ENCODE measurements around the gene PRPF39. TPM values are rescaled to one million over a fixed set of nuclear protein-coding genes. Genes with fewer than 3 reads are reported as not detected.

Gene PRPF39
- total and polyA plus RNA-seq, 10 of the 15 experiments (the other 5 are each of a cell fraction or from before 2014, with no cell fraction given) = 22.1 to 91.7 (median 36.9) TPM

DNA sequence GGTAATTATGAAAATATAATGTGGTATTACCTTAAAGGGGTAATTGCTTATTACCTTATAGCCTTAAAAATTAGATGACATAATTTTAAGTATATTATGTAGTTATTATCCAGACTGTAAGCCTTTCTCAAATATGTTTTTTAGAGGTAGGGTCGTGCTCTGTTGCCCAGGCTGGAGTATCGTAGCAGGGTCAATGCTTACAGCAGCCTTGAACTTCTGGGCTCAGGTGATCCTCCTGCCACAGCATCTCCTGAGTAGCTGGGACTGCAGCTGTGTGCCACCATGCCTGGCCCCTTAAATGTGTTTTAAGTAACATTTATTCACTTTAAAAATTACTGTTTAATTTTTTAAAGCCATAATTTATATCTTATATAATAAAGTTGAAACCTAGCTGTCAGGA lies 10.4 kb downstream of the PRPF39 start:
- H4K20me1 ChIP-seq (ENCODE audit: control insufficient read depth, insufficient read depth) = no peaks in the 10 kb centered on the region
- CTCF ChIA-PET = interaction anchor here (1.1 to 1.2 kb wide), 2 partner anchors 9 to 36 kb away, joined by 3 to 5 read pairs; no protein-coding TSS in a partner anchor
- H3K4me3 ChIP-seq = no peak overlapping the region
- no peak for DNase-seq (ENCODE audit: low read depth, low spot score)
- peaks cover 3 to 13% of the 10 kb centered on the region in 2 experiments; a peak in 3 of 4 replicates for H3K36me3 ChIP-seq (ENCODE audit: control insufficient read depth in 2 of 2, insufficient read depth in 2 of 2, low read length in 1 of 2)
- H3K9ac ChIP-seq (ENCODE audit: control insufficient read depth, insufficient read depth, low read length) = no peak overlapping the region
- FAIRE-seq = no peak
- no peak overlapping the region for H3K4me2 ChIP-seq (ENCODE audit: control insufficient read depth, insufficient read depth)
- H3K27me3 ChIP-seq (replicated peaks in 1 of 2; ENCODE audit: control insufficient read depth in 2 of 2, insufficient read depth in 2 of 2, low read length in 1 of 2) = no peaks in the 10 kb centered on the region
- intact Hi-C loops (cut with micrococcal nuclease; ENCODE audit: unreplicated experiment) = no loop called here
- no peak overlapping the region for H3K27ac ChIP-seq (ENCODE audit: control insufficient read depth, insufficient read depth)
- no peak for TF ChIP-seq ASH2L (IDR thresholded peaks at IDR 0.05; ENCODE audit: borderline replicate concordance, low read depth)
- no peak for TF ChIP-seq STAT3 (IDR thresholded peaks at IDR 0.05; ENCODE audit: low read depth, low read length)
- no peak for TF ChIP-seq IRF4 (IDR thresholded peaks at IDR 0.05; ENCODE audit: low read depth, low read length)
- TF ChIP-seq SMAD1 (IDR thresholded peaks at IDR 0.05; ENCODE audit: low read depth, partially characterized antibody) = no peak
- TF ChIP-seq, protein P1, sequence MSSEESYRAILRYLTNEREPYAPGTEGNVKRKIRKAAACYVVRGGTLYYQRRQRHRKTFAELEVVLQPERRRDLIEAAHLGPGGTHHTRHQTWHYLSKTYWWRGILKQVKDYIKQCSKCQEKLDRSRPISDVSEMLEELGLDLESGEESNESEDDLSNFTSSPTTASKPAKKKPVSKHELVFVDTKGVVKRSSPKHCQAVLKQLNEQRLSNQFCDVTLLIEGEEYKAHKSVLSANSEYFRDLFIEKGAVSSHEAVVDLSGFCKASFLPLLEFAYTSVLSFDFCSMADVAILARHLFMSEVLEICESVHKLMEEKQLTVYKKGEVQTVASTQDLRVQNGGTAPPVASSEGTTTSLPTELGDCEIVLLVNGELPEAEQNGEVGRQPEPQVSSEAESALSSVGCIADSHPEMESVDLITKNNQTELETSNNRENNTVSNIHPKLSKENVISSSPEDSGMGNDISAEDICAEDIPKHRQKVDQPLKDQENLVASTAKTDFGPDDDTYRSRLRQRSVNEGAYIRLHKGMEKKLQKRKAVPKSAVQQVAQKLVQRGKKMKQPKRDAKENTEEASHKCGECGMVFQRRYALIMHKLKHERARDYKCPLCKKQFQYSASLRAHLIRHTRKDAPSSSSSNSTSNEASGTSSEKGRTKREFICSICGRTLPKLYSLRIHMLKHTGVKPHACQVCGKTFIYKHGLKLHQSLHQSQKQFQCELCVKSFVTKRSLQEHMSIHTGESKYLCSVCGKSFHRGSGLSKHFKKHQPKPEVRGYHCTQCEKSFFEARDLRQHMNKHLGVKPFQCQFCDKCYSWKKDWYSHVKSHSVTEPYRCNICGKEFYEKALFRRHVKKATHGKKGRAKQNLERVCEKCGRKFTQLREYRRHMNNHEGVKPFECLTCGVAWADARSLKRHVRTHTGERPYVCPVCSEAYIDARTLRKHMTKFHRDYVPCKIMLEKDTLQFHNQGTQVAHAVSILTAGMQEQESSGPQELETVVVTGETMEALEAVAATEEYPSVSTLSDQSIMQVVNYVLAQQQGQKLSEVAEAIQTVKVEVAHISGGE (CRISPR knock-in tag; IDR thresholded peaks at IDR 0.05) = no peak
- TF ChIP-seq TBL1XR1 (IDR thresholded peaks at IDR 0.05; ENCODE audit: low read depth, low read length) = no peak
- TF ChIP-seq YY1 (IDR thresholded peaks at IDR 0.05; ENCODE audit: low read depth, low read length) = no peak
- TF ChIP-seq CEBPB (IDR thresholded peaks at IDR 0.05; ENCODE audit: borderline replicate concordance in 1 of 2, low read depth in 2 of 2, low read length in 2 of 2) = no peak
- TF ChIP-seq BMI1 (IDR thresholded peaks at IDR 0.05; ENCODE audit: borderline replicate concordance) = no peak
- TF ChIP-seq NRF1 (conservative IDR thresholded peaks at IDR 0.05; ENCODE audit: low read depth, low read length) = no peak
- TF ChIP-seq, protein P2, sequence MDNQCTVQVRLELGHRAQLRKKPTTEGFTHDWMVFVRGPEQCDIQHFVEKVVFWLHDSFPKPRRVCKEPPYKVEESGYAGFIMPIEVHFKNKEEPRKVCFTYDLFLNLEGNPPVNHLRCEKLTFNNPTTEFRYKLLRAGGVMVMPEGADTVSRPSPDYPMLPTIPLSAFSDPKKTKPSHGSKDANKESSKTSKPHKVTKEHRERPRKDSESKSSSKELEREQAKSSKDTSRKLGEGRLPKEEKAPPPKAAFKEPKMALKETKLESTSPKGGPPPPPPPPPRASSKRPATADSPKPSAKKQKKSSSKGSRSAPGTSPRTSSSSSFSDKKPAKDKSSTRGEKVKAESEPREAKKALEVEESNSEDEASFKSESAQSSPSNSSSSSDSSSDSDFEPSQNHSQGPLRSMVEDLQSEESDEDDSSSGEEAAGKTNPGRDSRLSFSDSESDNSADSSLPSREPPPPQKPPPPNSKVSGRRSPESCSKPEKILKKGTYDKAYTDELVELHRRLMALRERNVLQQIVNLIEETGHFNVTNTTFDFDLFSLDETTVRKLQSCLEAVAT (IDR thresholded peaks at IDR 0.05) = no peak
- TF ChIP-seq SREBF1 (IDR thresholded peaks at IDR 0.05; ENCODE audit: low read length) = no peak
- TF ChIP-seq, protein P3, sequence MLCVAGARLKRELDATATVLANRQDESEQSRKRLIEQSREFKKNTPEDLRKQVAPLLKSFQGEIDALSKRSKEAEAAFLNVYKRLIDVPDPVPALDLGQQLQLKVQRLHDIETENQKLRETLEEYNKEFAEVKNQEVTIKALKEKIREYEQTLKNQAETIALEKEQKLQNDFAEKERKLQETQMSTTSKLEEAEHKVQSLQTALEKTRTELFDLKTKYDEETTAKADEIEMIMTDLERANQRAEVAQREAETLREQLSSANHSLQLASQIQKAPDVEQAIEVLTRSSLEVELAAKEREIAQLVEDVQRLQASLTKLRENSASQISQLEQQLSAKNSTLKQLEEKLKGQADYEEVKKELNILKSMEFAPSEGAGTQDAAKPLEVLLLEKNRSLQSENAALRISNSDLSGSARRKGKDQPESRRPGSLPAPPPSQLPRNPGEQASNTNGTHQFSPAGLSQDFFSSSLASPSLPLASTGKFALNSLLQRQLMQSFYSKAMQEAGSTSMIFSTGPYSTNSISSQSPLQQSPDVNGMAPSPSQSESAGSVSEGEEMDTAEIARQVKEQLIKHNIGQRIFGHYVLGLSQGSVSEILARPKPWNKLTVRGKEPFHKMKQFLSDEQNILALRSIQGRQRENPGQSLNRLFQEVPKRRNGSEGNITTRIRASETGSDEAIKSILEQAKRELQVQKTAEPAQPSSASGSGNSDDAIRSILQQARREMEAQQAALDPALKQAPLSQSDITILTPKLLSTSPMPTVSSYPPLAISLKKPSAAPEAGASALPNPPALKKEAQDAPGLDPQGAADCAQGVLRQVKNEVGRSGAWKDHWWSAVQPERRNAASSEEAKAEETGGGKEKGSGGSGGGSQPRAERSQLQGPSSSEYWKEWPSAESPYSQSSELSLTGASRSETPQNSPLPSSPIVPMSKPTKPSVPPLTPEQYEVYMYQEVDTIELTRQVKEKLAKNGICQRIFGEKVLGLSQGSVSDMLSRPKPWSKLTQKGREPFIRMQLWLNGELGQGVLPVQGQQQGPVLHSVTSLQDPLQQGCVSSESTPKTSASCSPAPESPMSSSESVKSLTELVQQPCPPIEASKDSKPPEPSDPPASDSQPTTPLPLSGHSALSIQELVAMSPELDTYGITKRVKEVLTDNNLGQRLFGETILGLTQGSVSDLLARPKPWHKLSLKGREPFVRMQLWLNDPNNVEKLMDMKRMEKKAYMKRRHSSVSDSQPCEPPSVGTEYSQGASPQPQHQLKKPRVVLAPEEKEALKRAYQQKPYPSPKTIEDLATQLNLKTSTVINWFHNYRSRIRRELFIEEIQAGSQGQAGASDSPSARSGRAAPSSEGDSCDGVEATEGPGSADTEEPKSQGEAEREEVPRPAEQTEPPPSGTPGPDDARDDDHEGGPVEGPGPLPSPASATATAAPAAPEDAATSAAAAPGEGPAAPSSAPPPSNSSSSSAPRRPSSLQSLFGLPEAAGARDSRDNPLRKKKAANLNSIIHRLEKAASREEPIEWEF (IDR thresholded peaks at IDR 0.05; ENCODE audit: insufficient replicate concordance, low read depth, low read length) = no peak
- peaks cover 5% of the 10 kb centered on the region; the same call in 2 of the 3 replicates for H3K9me3 ChIP-seq (replicated peaks; ENCODE audit: control insufficient read depth, insufficient read depth, low read length)
- no TSS peak for BruUV-seq (replicated peaks)
- POLR2A ChIA-PET = interaction anchor here (1.4 kb wide), 1 partner anchor 10 kb away, joined by 4 read pairs; the partner anchor contains the start of gene PRPF39
- H3K79me2 ChIP-seq (ENCODE audit: control insufficient read depth, insufficient read depth, low read length) = peaks cover 56% of the 10 kb centered on the region
- in situ Hi-C loops (cut with MboI) = no loop called here
- 100% methylated on average over 2 of the region's 2 CpGs for WGBS (ENCODE audit: insufficient coverage, insufficient replicate concordance, low lambda C conversion rate, missing lambda C conversion rate)
- no peak for ATAC-seq
- H2AFZ ChIP-seq (ENCODE audit: control insufficient read depth, low read depth, low read length) = no peak overlapping the region
- RAD21 ChIA-PET (ENCODE audit: unreplicated experiment) = no interaction called here
- SMC1A ChIA-PET (ENCODE audit: uncharacterized antibody, unreplicated experiment) = interaction anchor here (0.7 to 0.9 kb wide), 3 partner anchors 9 to 135 kb away, joined by 3 read pairs; no protein-coding TSS in a partner anchor
- peaks cover 4% of the 10 kb centered on the region; the same call in 1 of the 2 replicates for H3K4me1 ChIP-seq (ENCODE audit: control insufficient read depth, insufficient read depth, low read length)
